ENCODE measurements around the gene KCNC2.

DNA sequence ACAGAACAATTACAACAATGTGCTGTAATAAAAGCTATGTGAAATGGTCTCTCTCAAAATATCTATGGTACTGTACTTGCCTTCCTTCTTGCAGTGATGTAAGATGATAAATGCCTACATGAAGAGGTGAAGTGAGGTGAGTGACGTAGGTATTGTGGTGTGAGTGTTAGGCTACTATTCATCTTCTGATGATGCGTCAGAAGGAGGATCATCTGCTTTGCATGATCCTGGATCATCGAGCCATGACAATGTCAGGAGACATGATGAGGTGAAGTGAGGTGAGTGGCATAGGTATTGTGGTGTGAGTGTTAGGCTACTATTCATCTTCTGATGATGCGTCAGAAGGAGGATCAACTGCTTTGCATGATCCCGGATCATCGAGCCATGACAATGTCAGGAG lies 105.8 kb downstream of the KCNC2 start:
- no peak for TF ChIP-seq YY1 (IDR thresholded peaks at IDR 0.05; ENCODE audit: insufficient read depth, insufficient read length)
- no peak for TF ChIP-seq ZNF274 (IDR thresholded peaks at IDR 0.05; ENCODE audit: low read depth, low read length)
- no peak for TF ChIP-seq SUZ12 (IDR thresholded peaks at IDR 0.05; ENCODE audit: extremely low read depth, insufficient read depth, insufficient read length)
